VCaP (cell line): Measurements from ENCODE around the gene MCTP2.
"Not testable (repeated sequence)": the region's sequence is repeated elsewhere in the genome, so short reads cannot be mapped to it uniquely, and the experiment has no call there.

Source experiments
- H3K27ac ChIP-seq: fragments of 450-650 bp; 2 replicates; pipeline ENCODE4 v1.5.1; 2017
- TF ChIP-seq, protein P1 (sequence below): fragments of 450-650 bp; conservative IDR thresholded peaks from 2 replicates; pipeline ENCODE4 v1.5.1; 2017; ENCODE audit warnings: mild to moderate bottlenecking, moderate library complexity

MCTP2 gene

DNA sequence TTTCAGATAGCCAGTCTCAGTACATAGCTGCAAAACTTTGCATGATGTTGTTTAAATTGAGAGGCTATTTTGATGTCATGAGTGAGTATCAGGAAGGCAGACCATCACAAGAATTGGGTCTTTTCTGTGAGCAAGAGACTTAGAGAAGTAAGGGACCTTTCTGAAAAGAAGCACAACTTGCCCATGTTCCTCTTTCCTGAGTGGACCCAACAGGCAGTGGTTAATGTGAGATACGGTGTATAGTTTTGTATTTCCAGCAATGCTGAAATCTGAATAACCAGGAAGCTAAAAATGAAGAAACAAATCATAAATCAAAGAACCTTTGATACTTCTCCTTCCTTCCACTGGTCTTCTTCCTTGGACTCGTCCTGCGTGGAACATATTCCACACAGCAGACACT, 25.1 kb downstream of the MCTP2 start:
- no peak overlapping the region for H3K27ac ChIP-seq
- TF ChIP-seq, protein P1, sequence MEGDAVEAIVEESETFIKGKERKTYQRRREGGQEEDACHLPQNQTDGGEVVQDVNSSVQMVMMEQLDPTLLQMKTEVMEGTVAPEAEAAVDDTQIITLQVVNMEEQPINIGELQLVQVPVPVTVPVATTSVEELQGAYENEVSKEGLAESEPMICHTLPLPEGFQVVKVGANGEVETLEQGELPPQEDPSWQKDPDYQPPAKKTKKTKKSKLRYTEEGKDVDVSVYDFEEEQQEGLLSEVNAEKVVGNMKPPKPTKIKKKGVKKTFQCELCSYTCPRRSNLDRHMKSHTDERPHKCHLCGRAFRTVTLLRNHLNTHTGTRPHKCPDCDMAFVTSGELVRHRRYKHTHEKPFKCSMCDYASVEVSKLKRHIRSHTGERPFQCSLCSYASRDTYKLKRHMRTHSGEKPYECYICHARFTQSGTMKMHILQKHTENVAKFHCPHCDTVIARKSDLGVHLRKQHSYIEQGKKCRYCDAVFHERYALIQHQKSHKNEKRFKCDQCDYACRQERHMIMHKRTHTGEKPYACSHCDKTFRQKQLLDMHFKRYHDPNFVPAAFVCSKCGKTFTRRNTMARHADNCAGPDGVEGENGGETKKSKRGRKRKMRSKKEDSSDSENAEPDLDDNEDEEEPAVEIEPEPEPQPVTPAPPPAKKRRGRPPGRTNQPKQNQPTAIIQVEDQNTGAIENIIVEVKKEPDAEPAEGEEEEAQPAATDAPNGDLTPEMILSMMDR: no peak

- H3K27ac ChIP-seq: not testable (repeated sequence)
These were observed 26.4 kb downstream of the MCTP2 start for GRCh38 chr15:94257776-94258175.

GRCh38 chr15:94258246-94258645, 26.9 kb downstream of the MCTP2 start:
- H3K27ac ChIP-seq: no peak overlapping the region
- TF ChIP-seq, protein P1: no peak

DNA sequence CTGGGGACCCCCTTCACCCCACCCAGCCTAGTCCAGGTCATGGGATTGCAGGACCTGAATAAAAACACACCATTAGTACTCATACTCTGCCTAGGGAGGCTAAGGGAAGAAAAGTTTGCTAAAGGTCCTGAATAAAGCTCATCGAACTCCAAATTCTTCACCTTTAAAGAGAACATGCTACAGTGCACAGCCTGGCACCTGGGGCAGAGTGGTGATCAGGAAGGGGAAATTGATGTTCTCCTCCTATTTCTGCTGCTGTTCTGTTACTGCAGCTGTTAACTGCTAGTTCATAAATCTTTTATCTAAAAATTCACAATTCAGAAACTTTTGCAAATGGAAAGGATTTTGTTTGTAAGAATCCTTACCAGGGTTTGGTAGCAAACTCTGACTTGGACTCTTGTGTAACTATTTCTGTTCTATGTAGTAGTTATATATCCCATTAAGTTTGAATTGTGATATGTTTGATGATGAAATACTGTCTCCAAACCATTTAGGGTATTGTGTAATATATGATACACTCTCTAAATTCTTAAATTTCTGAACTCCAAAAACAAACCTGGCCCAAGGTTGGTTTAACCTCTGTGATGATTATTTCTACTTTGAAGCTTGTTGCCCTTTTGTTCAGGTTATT, 27.9 kb downstream of the MCTP2 start:
- TF ChIP-seq, protein P1: no peak
- no peak overlapping the region for H3K27ac ChIP-seq

DNA sequence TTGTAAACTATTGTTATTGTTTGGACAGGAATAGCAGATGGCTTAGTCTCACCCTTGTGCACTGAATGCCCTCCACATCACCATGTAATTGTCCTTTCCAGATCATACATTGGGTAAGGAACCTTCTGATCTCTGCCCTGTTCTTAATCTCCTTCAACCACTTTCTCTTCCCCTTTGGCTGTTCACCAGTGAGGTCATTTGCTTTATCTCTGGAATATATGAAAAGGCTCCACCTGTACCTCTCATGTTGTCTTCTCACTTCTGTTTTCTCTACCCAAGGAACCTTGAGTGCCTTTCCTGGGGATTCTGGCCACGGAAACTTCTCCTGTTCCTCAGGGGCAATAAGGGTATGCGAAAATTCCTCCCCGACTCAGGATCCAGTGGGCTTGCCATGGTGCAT, 28.5 kb downstream of the MCTP2 start:
- TF ChIP-seq, protein P1: no peak
- no peak overlapping the region for H3K27ac ChIP-seq

- TF ChIP-seq, protein P1: no peak
- H3K27ac ChIP-seq: no peak overlapping the region
These were observed 30.8 kb downstream of the MCTP2 start for GRCh38 chr15:94262201-94262600.

- H3K27ac ChIP-seq: peak overlapping the region; percentile 60
These were observed 32.2 kb downstream of the MCTP2 start for GRCh38 chr15:94263341-94264273.

More at GRCh38 chr15:94263341-94264273, 32.2 kb downstream of the MCTP2 start:
- TF ChIP-seq, protein P1: no peak
